Testis (tissue), 3 donors: ENCODE data around the gene EXD2. TPM values are rescaled to one million over a fixed set of nuclear protein-coding genes. Genes with fewer than 3 reads are reported as not detected.

Source experiments
- DNase-seq: peaks from one replicate; pipeline ENCODE4 v3.0.0-alpha.2; 2019
- H3K27ac ChIP-seq, 2 donors: fragments of 200-600 bp; sonication (generic); one replicate each; pipeline ENCODE4 v1.5.1; 2019
- H3K27me3 ChIP-seq: fragments of 200-600 bp; sonication (generic); one replicate; pipeline ENCODE4 v1.5.1; 2019
- H3K36me3 ChIP-seq: fragments of 200-600 bp; sonication (generic); one replicate; pipeline ENCODE4 v1.5.1; 2017; ENCODE audit warnings: low read depth; ENCODE audit errors: missing control alignments
- H3K4me1 ChIP-seq: fragments of 200-600 bp; sonication (generic); one replicate; pipeline ENCODE4 v1.5.1; 2019
- H3K4me3 ChIP-seq, 2 donors: fragments of 200-600 bp; sonication (generic); one replicate each; pipeline ENCODE4 v1.5.1; 2017 to 2019
- H3K9me3 ChIP-seq: fragments of 200-600 bp; sonication (generic); one replicate; pipeline ENCODE4 v1.5.1; 2017
- CTCF ChIP-seq, 3 experiments: fragments of 450-650 bp in 2 of 3; fragments of 200-600 bp in 1 of 3; sonication (generic) in 1 of 3; IDR thresholded peaks; one replicate each; pipeline ENCODE4 v1.5.1; 2016 to 2019; ENCODE audit warnings: antibody characterized with exemption in 3 of 3, mild to moderate bottlenecking in 2 of 3, moderate library complexity in 1 of 3
- POLR2A ChIP-seq: fragments of 450-650 bp; IDR thresholded peaks from one replicate; pipeline ENCODE4 v1.6.1; 2017; ENCODE audit warnings: antibody characterized with exemption, mild to moderate bottlenecking, moderate library complexity
- WGBS, 2 donors: methylation state at CpG; one replicate each; pipeline ENCODE4 v1.1.5; 2018; 5-methylcytosine and 5-hydroxymethylcytosine counted together
- intact Hi-C: fragments of 100-400 bp; cut with DNase I; formaldehyde crosslinking; loops from one replicate; pipeline ENCODE4 v1.15.1; 2023; ENCODE audit warnings: low total_unique reads
- polyA plus RNA-seq: library from polyadenylated mRNA; stranded (reverse); fragments of 350-450 nt; fragmentation: Illumina TruSeq; extraction: RNeasy Lipid Tissue Mini Kit (QIAGEN cat#74804); gene quantifications from one replicate; pipeline ENCODE4 v1.2.3, GENCODE V29; 2014; ENCODE audit warnings: low read depth, low replicate concordance; ENCODE audit not compliant: insufficient read depth
- total RNA-seq, 2 donors: library from RNA; depleted of rRNA; stranded (reverse); fragments of >200 nt; gene quantifications; one replicate each; pipeline ENCODE4 v1.2.3, GENCODE V29; 2016

EXD2 gene
- total and polyA plus RNA-seq, 3 donors from 2014 or later = 22.4 to 70.3 (median 27.2) TPM

GRCh38 chr14:69183735-69184134, 7.6 kb upstream of the EXD2 start:
- intact Hi-C loops = no loop called here
- H3K36me3 ChIP-seq = no peaks in the 10 kb centered on the region
- no peaks in the 10 kb centered on the region for H3K4me1 ChIP-seq
- WGBS, 2 donors = 73 to 79% methylated on average over 4 of the region's 4 CpGs
- no peaks in the 10 kb centered on the region for H3K27me3 ChIP-seq
- TF ChIP-seq CTCF (IDR thresholded peaks at IDR 0.05) = no peak
- TF ChIP-seq POLR2A = no peak
- DNase-seq = no peak
- H3K4me3 ChIP-seq = no peak overlapping the region
- no peaks in the 10 kb centered on the region for H3K9me3 ChIP-seq
- no peak overlapping the region for H3K27ac ChIP-seq

- 85 to 89% methylated on average over 2 of the region's 2 CpGs for WGBS, 2 donors
- intact Hi-C loops = no loop called here
- DNase-seq = no peak
- Histone ChIP-seq H3K27me3 (no peaks in the 10 kb centered on the region), H3K27ac (no peak overlapping the region), H3K36me3 (no peaks in the 10 kb centered on the region), H3K4me1 (peaks cover 6% of the 10 kb centered on the region), H3K9me3 (no peaks in the 10 kb centered on the region), H3K4me3 (no peak overlapping the region)
- TF ChIP-seq POLR2A (no peak), CTCF (IDR thresholded peaks at IDR 0.05) (no peak)
Measured at GRCh38 chr14:69190191-69190590, 1.1 kb upstream of the EXD2 start.

GRCh38 chr14:69193721-69194120, 2.4 kb downstream of the EXD2 start:
- WGBS, 2 donors = 90% methylated on average over 5 of the region's 5 CpGs
- H3K27me3 ChIP-seq = no peaks in the 10 kb centered on the region
- no peak for TF ChIP-seq CTCF (IDR thresholded peaks at IDR 0.05)
- no peak for TF ChIP-seq POLR2A
- no peak overlapping the region for H3K4me3 ChIP-seq
- H3K9me3 ChIP-seq = no peaks in the 10 kb centered on the region
- intact Hi-C loops = no loop called here
- H3K27ac ChIP-seq = no peak overlapping the region
- no peak for DNase-seq
- H3K36me3 ChIP-seq = no peaks in the 10 kb centered on the region
- H3K4me1 ChIP-seq = peaks cover 6% of the 10 kb centered on the region

- TF ChIP-seq POLR2A (no peak), CTCF (IDR thresholded peaks at IDR 0.05) (no peak)
- DNase-seq = no peak
- no peaks in the 10 kb centered on the region for H3K9me3 ChIP-seq
- intact Hi-C loops = no loop called here
- no peak overlapping the region for H3K27ac ChIP-seq
- no peaks in the 10 kb centered on the region for H3K4me1 ChIP-seq
- no peak overlapping the region for H3K4me3 ChIP-seq
- H3K27me3 ChIP-seq = no peaks in the 10 kb centered on the region
- H3K36me3 ChIP-seq = no peaks in the 10 kb centered on the region
- WGBS, 2 donors = 87 to 88% methylated on average over 10 of the region's 10 CpGs
Measured at GRCh38 chr14:69199786-69200185, 8.5 kb downstream of the EXD2 start.

- H3K4me1 ChIP-seq = no peaks in the 10 kb centered on the region
- H3K4me3 ChIP-seq = no peak overlapping the region
- no peaks in the 10 kb centered on the region for H3K9me3 ChIP-seq
- no peaks in the 10 kb centered on the region for H3K27me3 ChIP-seq
- DNase-seq = no peak
- no peak overlapping the region for H3K27ac ChIP-seq
- H3K36me3 ChIP-seq = no peaks in the 10 kb centered on the region
- TF ChIP-seq CTCF (IDR thresholded peaks at IDR 0.05) = no peak
- TF ChIP-seq POLR2A = no peak
- intact Hi-C loops = no loop called here
Measured at GRCh38 chr14:69204753-69205152, 13.5 kb downstream of the EXD2 start.
